ENCODE data around the gene ACOT2. TPM values are rescaled to one million over a fixed set of nuclear protein-coding genes. Genes with fewer than 3 reads are reported as not detected.
"Not testable (repeated sequence)": the region's sequence is repeated elsewhere in the genome, so short reads cannot be mapped to it uniquely, and the experiment has no call there.

The ACOT2 gene
- total and polyA plus RNA-seq, 2 donors (not counting 1 experiment from before 2014, with no cell fraction given), result 8.3 to 17.7 TPM

DNA sequence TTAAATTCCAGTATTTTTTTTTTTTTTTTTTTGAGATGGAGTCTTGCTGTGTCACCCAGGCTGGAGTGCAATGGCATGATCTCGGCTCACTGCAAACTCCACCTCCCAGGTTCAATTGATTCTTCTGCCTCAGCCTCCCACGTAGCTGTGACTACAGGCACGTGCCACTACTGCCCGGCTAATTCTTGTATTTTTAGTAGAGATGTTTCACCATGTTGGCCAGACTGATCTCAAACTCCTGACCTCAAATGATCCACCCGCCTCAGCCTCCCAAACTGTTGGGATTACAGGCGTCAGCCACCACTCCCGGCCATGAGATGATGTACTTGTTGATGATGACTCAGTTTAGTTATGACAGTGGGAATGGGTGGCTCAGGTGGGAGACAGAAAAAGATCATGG, 5.2 kb downstream of the ACOT2 start:
- CTCF ChIA-PET; intact Hi-C loops (cut with micrococcal nuclease): not testable (repeated sequence)
- WGBS (ENCODE audit: insufficient coverage), result 100% methylated on average over 1 of the region's 7 CpGs

DNA sequence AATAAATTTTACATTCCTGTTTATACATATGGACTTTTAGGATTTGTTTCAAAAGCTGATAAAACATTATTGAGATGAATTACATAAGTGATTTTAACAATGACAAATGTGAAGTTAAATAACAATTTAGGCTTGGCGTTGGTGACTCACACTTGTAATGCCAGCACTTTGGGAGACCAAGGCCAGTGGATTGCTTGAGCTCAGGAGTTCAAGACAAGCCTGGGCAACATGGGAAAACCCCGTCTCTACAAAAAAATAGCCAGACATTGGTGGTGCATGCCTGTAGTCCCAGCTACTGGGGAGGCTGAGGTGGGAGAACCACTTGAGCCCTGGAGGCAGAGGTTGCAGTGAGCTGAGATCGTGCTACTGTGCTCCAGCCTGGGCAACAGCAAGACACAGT, 7.4 kb downstream of the ACOT2 start:
- Histone ChIP-seq H4K20me1 (ENCODE audit: control insufficient read depth, insufficient read depth, low read length, poor library complexity, severe bottlenecking) (no peaks in the 10 kb centered on the region), H2AFZ (ENCODE audit: insufficient read depth, low read depth, low read length, poor library complexity, severe bottlenecking) (no peak overlapping the region), H3K9me3 (ENCODE audit: control extremely low read depth in 1 of 3, control insufficient read depth in 2 of 3, insufficient read depth in 1 of 3, low read length in 2 of 3) (no peaks in the 10 kb centered on the region), H3K27me3 (replicated peaks in 1 of 4; ENCODE audit: control extremely low read depth in 1 of 4, control insufficient read depth in 3 of 4, insufficient read depth in 4 of 4, low read length in 3 of 4) (no peaks in the 10 kb centered on the region), H3K4me1 (ENCODE audit: control insufficient read depth in 2 of 2, insufficient read depth in 2 of 2, low read length in 2 of 2) (no peaks in the 10 kb centered on the region), H3K27ac (ENCODE audit: low read length in 2 of 2) (no peak overlapping the region), H3K4me3 (ENCODE audit: control extremely low read depth in 1 of 5, extremely low read depth in 1 of 5, insufficient read depth in 1 of 5, low read depth in 2 of 5, low read length in 4 of 5) (no peak overlapping the region), H3K36me3 (replicated peaks in 1 of 2; ENCODE audit: control extremely low read depth in 1 of 2, control insufficient read depth in 1 of 2, extremely low read depth in 1 of 2, insufficient read depth in 2 of 2, low read length in 1 of 2) (peaks cover 0 to 4% of the 10 kb centered on the region in 2 experiments), H3K79me2 (ENCODE audit: control insufficient read depth, insufficient read depth, low read length) (no peaks in the 10 kb centered on the region), H3K4me2 (replicated peaks; ENCODE audit: low read depth, low read length, poor library complexity, severe bottlenecking) (no peak overlapping the region), H3K9ac (ENCODE audit: low read length) (no peak overlapping the region)
- H3K27ac Mint-ChIP-seq, result no peak overlapping the region
- no peak overlapping the region for H3K4me3 Mint-ChIP-seq
- intact Hi-C loops (cut with micrococcal nuclease), result no loop called here
- ChIA-PET POLR2A (interaction anchor here (0.5 kb wide), 1 partner anchor 78 kb away, joined by 4 read pairs; no protein-coding TSS in a partner anchor), CTCF (no interaction called here)
- TF ChIP-seq, protein P1, sequence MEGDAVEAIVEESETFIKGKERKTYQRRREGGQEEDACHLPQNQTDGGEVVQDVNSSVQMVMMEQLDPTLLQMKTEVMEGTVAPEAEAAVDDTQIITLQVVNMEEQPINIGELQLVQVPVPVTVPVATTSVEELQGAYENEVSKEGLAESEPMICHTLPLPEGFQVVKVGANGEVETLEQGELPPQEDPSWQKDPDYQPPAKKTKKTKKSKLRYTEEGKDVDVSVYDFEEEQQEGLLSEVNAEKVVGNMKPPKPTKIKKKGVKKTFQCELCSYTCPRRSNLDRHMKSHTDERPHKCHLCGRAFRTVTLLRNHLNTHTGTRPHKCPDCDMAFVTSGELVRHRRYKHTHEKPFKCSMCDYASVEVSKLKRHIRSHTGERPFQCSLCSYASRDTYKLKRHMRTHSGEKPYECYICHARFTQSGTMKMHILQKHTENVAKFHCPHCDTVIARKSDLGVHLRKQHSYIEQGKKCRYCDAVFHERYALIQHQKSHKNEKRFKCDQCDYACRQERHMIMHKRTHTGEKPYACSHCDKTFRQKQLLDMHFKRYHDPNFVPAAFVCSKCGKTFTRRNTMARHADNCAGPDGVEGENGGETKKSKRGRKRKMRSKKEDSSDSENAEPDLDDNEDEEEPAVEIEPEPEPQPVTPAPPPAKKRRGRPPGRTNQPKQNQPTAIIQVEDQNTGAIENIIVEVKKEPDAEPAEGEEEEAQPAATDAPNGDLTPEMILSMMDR (IDR thresholded peaks at IDR 0.05), result no peak
- no peak for TF ChIP-seq EZH2 (IDR thresholded peaks at IDR 0.05; ENCODE audit: borderline replicate concordance, insufficient read depth, low read depth, low read length, poor library complexity, severe bottlenecking)
- no peaks in the 10 kb centered on the region for H3K9me3 Mint-ChIP-seq (ENCODE audit: insufficient read depth)
- WGBS (ENCODE audit: insufficient coverage), result 100% methylated on average over 1 of the region's 3 CpGs
- H3K4me1 Mint-ChIP-seq, result no peaks in the 10 kb centered on the region
- no peaks in the 10 kb centered on the region for H3K27me3 Mint-ChIP-seq
- DNase-seq (no peak), ATAC-seq (ENCODE audit: low read depth) (no peak)

More for the DNA sequence above, 5.2 kb downstream of the ACOT2 start:
- H3K4me2 ChIP-seq (replicated peaks; ENCODE audit: low read depth, low read length, poor library complexity, severe bottlenecking); H4K20me1 ChIP-seq (ENCODE audit: control insufficient read depth, insufficient read depth, low read length, poor library complexity, severe bottlenecking); ATAC-seq (ENCODE audit: low read depth); H3K27ac Mint-ChIP-seq; DNase-seq; H3K4me3 ChIP-seq (ENCODE audit: control extremely low read depth in 1 of 5, extremely low read depth in 1 of 5, insufficient read depth in 1 of 5, low read depth in 2 of 5, low read length in 4 of 5); H3K27me3 Mint-ChIP-seq; H3K27ac ChIP-seq (ENCODE audit: low read length in 2 of 2); H2AFZ ChIP-seq (ENCODE audit: insufficient read depth, low read depth, low read length, poor library complexity, severe bottlenecking); H3K4me3 Mint-ChIP-seq; H3K9me3 ChIP-seq (ENCODE audit: control extremely low read depth in 1 of 3, control insufficient read depth in 2 of 3, insufficient read depth in 1 of 3, low read length in 2 of 3); H3K79me2 ChIP-seq (ENCODE audit: control insufficient read depth, insufficient read depth, low read length); H3K36me3 ChIP-seq (replicated peaks in 1 of 2; ENCODE audit: control extremely low read depth in 1 of 2, control insufficient read depth in 1 of 2, extremely low read depth in 1 of 2, insufficient read depth in 2 of 2, low read length in 1 of 2); H3K27me3 ChIP-seq (replicated peaks in 1 of 4; ENCODE audit: control extremely low read depth in 1 of 4, control insufficient read depth in 3 of 4, insufficient read depth in 4 of 4, low read length in 3 of 4); H3K9ac ChIP-seq (ENCODE audit: low read length); H3K9me3 Mint-ChIP-seq (ENCODE audit: insufficient read depth); POLR2A ChIA-PET: not testable (repeated sequence)
- H3K4me1 Mint-ChIP-seq, result peaks cover 13% of the 10 kb centered on the region
- H3K4me1 ChIP-seq (ENCODE audit: control insufficient read depth in 2 of 2, insufficient read depth in 2 of 2, low read length in 2 of 2), result peaks cover 3 to 14% of the 10 kb centered on the region in 2 donors

DNA sequence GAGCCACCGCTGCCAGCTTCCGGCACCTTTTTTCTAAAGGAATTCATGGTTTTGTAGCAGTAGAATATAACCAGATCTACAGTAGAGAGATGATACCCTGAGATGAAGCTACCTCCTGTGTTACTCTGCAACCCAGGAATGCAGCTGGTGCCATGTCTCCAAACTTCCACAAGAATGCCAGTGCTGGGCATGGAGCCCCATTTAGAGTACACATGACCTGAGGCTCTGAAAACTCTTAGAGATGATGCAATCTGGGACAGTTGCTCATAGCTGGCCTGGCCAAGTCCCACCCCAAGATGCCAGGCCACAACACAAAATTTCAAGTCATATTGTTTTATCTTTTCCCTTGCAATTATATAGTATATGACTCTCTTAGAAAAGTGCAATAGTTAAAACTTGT, 8.2 kb downstream of the ACOT2 start:
- DNase-seq; H4K20me1 ChIP-seq (ENCODE audit: control insufficient read depth, insufficient read depth, low read length, poor library complexity, severe bottlenecking); H3K9ac ChIP-seq (ENCODE audit: low read length); H3K9me3 Mint-ChIP-seq (ENCODE audit: insufficient read depth); H3K79me2 ChIP-seq (ENCODE audit: control insufficient read depth, insufficient read depth, low read length); H3K4me3 ChIP-seq (ENCODE audit: control extremely low read depth in 1 of 5, extremely low read depth in 1 of 5, insufficient read depth in 1 of 5, low read depth in 2 of 5, low read length in 4 of 5); H3K27ac Mint-ChIP-seq; intact Hi-C loops (cut with micrococcal nuclease); H3K36me3 ChIP-seq (replicated peaks in 1 of 2; ENCODE audit: control extremely low read depth in 1 of 2, control insufficient read depth in 1 of 2, extremely low read depth in 1 of 2, insufficient read depth in 2 of 2, low read length in 1 of 2); ATAC-seq (ENCODE audit: low read depth); H2AFZ ChIP-seq (ENCODE audit: insufficient read depth, low read depth, low read length, poor library complexity, severe bottlenecking); H3K27me3 ChIP-seq (replicated peaks in 1 of 4; ENCODE audit: control extremely low read depth in 1 of 4, control insufficient read depth in 3 of 4, insufficient read depth in 4 of 4, low read length in 3 of 4); H3K4me1 Mint-ChIP-seq; CTCF ChIA-PET; H3K9me3 ChIP-seq (ENCODE audit: control extremely low read depth in 1 of 3, control insufficient read depth in 2 of 3, insufficient read depth in 1 of 3, low read length in 2 of 3); H3K27me3 Mint-ChIP-seq; H3K4me1 ChIP-seq (ENCODE audit: control insufficient read depth in 2 of 2, insufficient read depth in 2 of 2, low read length in 2 of 2); POLR2A ChIA-PET; H3K27ac ChIP-seq (ENCODE audit: low read length in 2 of 2); H3K4me3 Mint-ChIP-seq; H3K4me2 ChIP-seq (replicated peaks; ENCODE audit: low read depth, low read length, poor library complexity, severe bottlenecking): not testable (repeated sequence)
- WGBS (ENCODE audit: insufficient coverage), result no CpG with 5 or more reads among the region's 2 CpGs
